ENCODE results near the gene FHAD1. TPM values are rescaled to one million over a fixed set of nuclear protein-coding genes. Genes with fewer than 3 reads are reported as not detected.

Gene FHAD1
- total and polyA plus RNA-seq, 2 of the 13 experiments (the other 11 are each of a cell fraction or from before 2014, with no cell fraction given) = not detected

DNA sequence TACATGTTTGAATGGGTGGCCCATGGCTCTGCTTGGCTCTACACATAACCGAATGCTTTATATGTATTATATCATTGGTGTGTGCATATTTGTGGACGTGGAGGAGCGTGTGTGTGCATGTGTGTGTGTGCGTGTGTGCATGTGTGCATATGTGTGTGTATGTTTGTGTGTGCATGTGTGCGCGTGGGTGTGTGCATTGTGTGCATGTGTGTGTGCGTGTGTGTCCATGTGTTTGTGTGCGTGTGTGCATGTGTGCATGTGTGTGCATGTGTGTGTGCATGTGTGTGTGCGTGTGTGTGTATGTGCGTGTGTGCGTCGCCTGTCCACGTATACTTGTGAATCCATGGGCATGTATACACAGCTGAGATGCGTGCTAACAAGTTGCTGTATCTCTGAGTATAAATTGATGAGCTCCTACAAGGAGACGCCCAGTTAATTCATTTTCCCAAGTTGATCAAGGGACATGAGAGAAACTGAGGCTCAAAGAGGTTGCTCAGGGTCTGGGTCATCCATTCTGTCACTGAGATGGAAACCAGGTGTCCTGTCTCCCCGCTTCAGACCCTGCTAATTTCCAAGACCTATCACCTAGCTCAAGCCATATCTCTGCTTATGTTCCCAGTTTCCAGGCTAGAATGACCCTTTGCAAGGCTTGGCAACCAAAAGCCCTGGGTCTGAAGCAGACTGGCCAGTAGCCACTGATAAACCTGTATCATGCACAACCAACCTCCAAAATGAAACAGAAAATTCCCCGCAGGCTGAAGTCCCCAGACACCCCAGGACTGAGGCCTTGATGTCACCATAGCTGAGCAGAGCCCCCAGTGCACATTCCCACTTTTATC, 188.4 kb downstream of the FHAD1 start:
- in situ Hi-C loops (cut with HindIII; ENCODE audit: extremely low pct_ligation_motif_present, low pct_unique_long_range_greater_than_20kb) = no loop called here
- ChIA-PET POLR2A (no interaction called here), CTCF (ENCODE audit: low intra/inter-chr PET ratio, low total read pairs) (no interaction called here)

GRCh38 chr1:15436881-15437442, 189.9 kb downstream of the FHAD1 start:
- ChIA-PET POLR2A (no interaction called here), CTCF (ENCODE audit: low intra/inter-chr PET ratio, low total read pairs) (no interaction called here)
- Histone ChIP-seq H3K4me3 (replicated peaks in 1 of 3; ENCODE audit: insufficient read depth in 1 of 3, low read depth in 2 of 3, low read length in 3 of 3) (no peak overlapping the region), H3K9me3 (ENCODE audit: low read length) (no peaks in the 10 kb centered on the region), H3K27me3 (ENCODE audit: control insufficient read depth in 1 of 2, insufficient read depth in 2 of 2, low read length in 2 of 2) (peaks cover 0 to under 1% of the 10 kb centered on the region in 2 experiments; a peak in 2 of 5 replicates), H3K9ac (ENCODE audit: insufficient read depth, low read depth, low read length) (no peak overlapping the region), H3K79me2 (ENCODE audit: insufficient read depth, low read length) (no peaks in the 10 kb centered on the region), H4K20me1 (ENCODE audit: insufficient read depth, low read length) (no peaks in the 10 kb centered on the region), H3K4me1 (ENCODE audit: insufficient read depth, low read length) (peaks cover 15% of the 10 kb centered on the region), H2AFZ (ENCODE audit: low read length) (no peak overlapping the region), H3K27ac (ENCODE audit: extremely low read length, insufficient read depth, low read length) (no peak overlapping the region), H3K36me3 (replicated peaks in 1 of 2; ENCODE audit: control insufficient read depth in 1 of 2, insufficient read depth in 2 of 2, low read length in 2 of 2) (no peaks in the 10 kb centered on the region), H3K4me2 (ENCODE audit: low read depth, low read length) (no peak overlapping the region)
- WGBS (ENCODE audit: low lambda C conversion rate) = 75% methylated on average over 6 of the region's 6 CpGs
- ATAC-seq = no peak
- no peak for FAIRE-seq
- no peak for DNase-seq (ENCODE audit: low spot score)
- intact Hi-C loops (cut with micrococcal nuclease; ENCODE audit: unreplicated experiment) (no loop called here), in situ Hi-C loops (cut with HindIII; ENCODE audit: extremely low pct_ligation_motif_present, low pct_unique_long_range_greater_than_20kb) (no loop called here)
- BruUV-seq (replicated peaks) = no TSS peak
- TF ChIP-seq NR2F2 (IDR thresholded peaks at IDR 0.05; ENCODE audit: borderline replicate concordance, low read depth) = no peak
- TF ChIP-seq LRRFIP1 (CRISPR knock-in tag; conservative IDR thresholded peaks at IDR 0.05) = no peak
- TF ChIP-seq FOXO4 (CRISPR knock-in tag; conservative IDR thresholded peaks at IDR 0.05) = no peak
- no peak for TF ChIP-seq PHF5A (CRISPR knock-in tag; IDR thresholded peaks at IDR 0.05; ENCODE audit: low read depth, unreplicated experiment)
- peak; percentile 71 for TF ChIP-seq ZNF629 (CRISPR knock-in tag; conservative IDR thresholded peaks at IDR 0.05)

More for the DNA sequence above, 188.4 kb downstream of the FHAD1 start:
- H3K9me3 ChIP-seq (ENCODE audit: low read length) = no peaks in the 10 kb centered on the region
- no peaks in the 10 kb centered on the region for H4K20me1 ChIP-seq (ENCODE audit: insufficient read depth, low read length)
- BruUV-seq (replicated peaks) = no TSS peak
- no peaks in the 10 kb centered on the region for H3K36me3 ChIP-seq (replicated peaks in 1 of 2; ENCODE audit: control insufficient read depth in 1 of 2, insufficient read depth in 2 of 2, low read length in 2 of 2)
- WGBS (ENCODE audit: low lambda C conversion rate) = 72% methylated on average over 17 of the region's 17 CpGs
- no peak overlapping the region for H2AFZ ChIP-seq (ENCODE audit: low read length)
- H3K27ac ChIP-seq (ENCODE audit: extremely low read length, insufficient read depth, low read length) = no peak overlapping the region
- FAIRE-seq = no peak
- no peak for ATAC-seq
- H3K4me1 ChIP-seq (ENCODE audit: insufficient read depth, low read length) = peaks cover 15% of the 10 kb centered on the region
- H3K4me2 ChIP-seq (ENCODE audit: low read depth, low read length) = no peak overlapping the region
- H3K9ac ChIP-seq (ENCODE audit: insufficient read depth, low read depth, low read length) = no peak overlapping the region
- no peak for DNase-seq (ENCODE audit: low spot score)
- H3K79me2 ChIP-seq (ENCODE audit: insufficient read depth, low read length) = no peaks in the 10 kb centered on the region
- TF ChIP-seq, protein P1, sequence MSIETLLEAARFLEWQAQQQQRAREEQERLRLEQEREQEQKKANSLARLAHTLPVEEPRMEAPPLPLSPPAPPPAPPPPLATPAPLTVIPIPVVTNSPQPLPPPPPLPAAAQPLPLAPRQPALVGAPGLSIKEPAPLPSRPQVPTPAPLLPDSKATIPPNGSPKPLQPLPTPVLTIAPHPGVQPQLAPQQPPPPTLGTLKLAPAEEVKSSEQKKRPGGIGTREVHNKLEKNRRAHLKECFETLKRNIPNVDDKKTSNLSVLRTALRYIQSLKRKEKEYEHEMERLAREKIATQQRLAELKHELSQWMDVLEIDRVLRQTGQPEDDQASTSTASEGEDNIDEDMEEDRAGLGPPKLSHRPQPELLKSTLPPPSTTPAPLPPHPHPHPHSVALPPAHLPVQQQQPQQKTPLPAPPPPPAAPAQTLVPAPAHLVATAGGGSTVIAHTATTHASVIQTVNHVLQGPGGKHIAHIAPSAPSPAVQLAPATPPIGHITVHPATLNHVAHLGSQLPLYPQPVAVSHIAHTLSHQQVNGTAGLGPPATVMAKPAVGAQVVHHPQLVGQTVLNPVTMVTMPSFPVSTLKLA (IDR thresholded peaks at IDR 0.05) = peak; percentile 99
- TF ChIP-seq NPAS2 (CRISPR knock-in tag; IDR thresholded peaks at IDR 0.05; ENCODE audit: borderline replicate concordance) = no peak
- intact Hi-C loops (cut with micrococcal nuclease; ENCODE audit: unreplicated experiment) = no loop called here
- H3K4me3 ChIP-seq (replicated peaks in 1 of 3; ENCODE audit: insufficient read depth in 1 of 3, low read depth in 2 of 3, low read length in 3 of 3) = no peak overlapping the region
- H3K27me3 ChIP-seq (ENCODE audit: control insufficient read depth in 1 of 2, insufficient read depth in 2 of 2, low read length in 2 of 2) = no peaks in the 10 kb centered on the region; a peak in 1 of 5 replicates

Data from HepG2 (cell line).